Astrocyte of the spinal cord (primary cell): ENCODE measurements around the gene CYB561.

Experiments
- DNase-seq: peaks from one replicate; pipeline ENCODE4 v3.0.0; 2011; ENCODE audit warnings: low read depth, low spot score
- H3K4me3 ChIP-seq: 2 replicates; pipeline ENCODE4 v1.5.1; 2011; ENCODE audit warnings: low read depth, mild to moderate bottlenecking, low read length, moderate library complexity
- CTCF ChIP-seq: IDR thresholded peaks from 2 replicates; pipeline ENCODE4 v1.5.1; 2012; ENCODE audit warnings: low read depth, mild to moderate bottlenecking, low read length, inconsistent platforms
- in situ Hi-C: cut with HindIII; loops from 2 replicates; pipeline ENCODE4 v1.10.0; 2017; ENCODE audit warnings: low sequenced_read_pairs

The CYB561 gene

GRCh38 chr17:63402431-63403212 is 43.5 kb downstream of the CYB561 start:
- no peak for TF ChIP-seq CTCF
- peak; percentile 62 for DNase-seq
- no peak overlapping the region for H3K4me3 ChIP-seq
- in situ Hi-C loops: no loop called here

DNA sequence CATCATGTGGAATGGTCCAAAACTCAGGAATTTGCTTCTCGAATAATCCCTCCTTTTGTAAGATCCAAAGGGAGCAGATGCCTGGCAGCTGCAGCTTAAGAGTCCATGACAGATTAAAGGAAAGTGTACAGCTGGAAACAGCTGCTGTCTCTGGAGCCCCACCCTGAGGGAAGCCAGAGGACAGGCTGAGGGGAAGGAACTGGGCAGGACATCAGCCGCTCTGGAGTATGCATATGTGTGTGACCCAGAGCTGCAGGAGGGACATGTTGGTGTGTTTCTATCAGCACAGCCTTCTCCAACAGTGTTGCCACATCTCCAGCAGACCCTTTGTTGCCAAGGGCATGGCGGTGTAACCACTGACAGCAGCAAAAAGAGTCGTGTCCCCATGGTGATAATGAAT is 46.2 kb downstream of the CYB561 start:
- in situ Hi-C loops: no loop called here
- H3K4me3 ChIP-seq: no peak overlapping the region
- DNase-seq: peak; percentile 19

DNA sequence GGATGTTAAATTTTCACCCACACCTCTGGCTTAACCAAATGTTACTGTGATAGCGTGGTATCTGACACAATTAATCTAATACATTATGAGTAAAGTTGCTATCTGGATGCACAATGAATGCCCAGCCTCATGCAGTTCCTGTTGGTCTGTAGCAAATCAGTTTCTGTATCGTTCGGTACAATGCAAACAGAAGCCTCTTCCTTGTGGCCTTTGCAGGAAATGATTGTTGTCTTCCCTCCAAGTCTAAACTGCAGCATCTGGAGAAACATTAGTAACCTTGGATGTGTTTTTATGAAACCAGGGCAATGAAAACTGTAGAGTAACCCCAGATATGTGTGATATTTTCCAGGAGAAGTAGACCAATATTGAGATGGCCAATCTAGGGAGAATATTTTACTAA is 46.8 kb downstream of the CYB561 start:
- in situ Hi-C loops: no loop called here
- no peak for TF ChIP-seq CTCF
- peak; percentile 68 for DNase-seq
- no peak overlapping the region for H3K4me3 ChIP-seq

More for the DNA sequence above, 46.2 kb downstream of the CYB561 start:
- no peak for TF ChIP-seq CTCF

DNA sequence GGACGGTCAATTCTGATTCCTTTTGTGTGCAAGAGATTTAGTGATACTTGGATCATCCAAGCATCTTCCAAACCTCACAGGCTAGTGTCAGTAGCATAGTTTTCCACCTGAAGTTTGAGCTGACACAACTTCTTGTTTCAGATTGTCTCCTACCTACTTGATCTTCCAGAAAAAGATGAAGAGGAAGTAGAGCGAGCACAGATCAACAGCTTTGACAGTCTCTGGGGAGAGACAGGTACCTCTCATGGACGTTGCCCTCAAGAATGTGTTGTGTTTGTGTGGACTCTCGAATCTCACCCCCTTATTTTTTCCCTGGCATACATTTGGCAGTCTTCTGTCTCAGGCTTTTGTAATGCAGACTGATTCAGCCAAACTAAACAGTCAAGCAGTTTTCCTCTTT is 47.4 kb downstream of the CYB561 start:
- no peak overlapping the region for H3K4me3 ChIP-seq

GRCh38 chr17:63395075-63395805 is 50.9 kb downstream of the CYB561 start:
- no peak for TF ChIP-seq CTCF
- no peak overlapping the region for H3K4me3 ChIP-seq
- in situ Hi-C loops: no loop called here
- peak; percentile 82 for DNase-seq

More for the DNA sequence above, 47.4 kb downstream of the CYB561 start:
- in situ Hi-C loops: no loop called here
- DNase-seq: peak; percentile 16
- no peak for TF ChIP-seq CTCF

DNA sequence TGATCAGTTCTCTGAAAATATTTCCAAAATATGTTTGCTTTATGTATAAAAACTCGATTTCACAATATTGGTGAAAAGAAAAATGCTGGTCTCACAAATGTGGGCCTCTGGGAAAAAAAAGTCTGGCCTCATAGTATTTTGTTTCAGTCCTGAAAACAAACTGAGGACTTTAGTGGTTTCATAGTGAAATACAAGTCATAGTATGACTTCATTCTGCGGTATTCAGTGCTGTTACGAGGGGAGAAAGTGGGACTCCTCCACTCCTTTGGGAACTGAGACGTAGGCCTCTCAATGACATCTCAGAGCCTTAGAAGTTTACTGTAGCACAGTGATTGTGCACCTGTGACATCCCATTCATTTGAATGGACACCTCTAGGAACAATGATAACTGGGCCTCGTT is 56.0 kb downstream of the CYB561 start:
- DNase-seq: no peak
- in situ Hi-C loops: no loop called here
- no peak for TF ChIP-seq CTCF
- no peak overlapping the region for H3K4me3 ChIP-seq
